ENCODE data around the gene RIPPLY2.
A peak's percentile ranks its signal among the peaks of the same experiment; 100 is the strongest.

RIPPLY2 gene

DNA sequence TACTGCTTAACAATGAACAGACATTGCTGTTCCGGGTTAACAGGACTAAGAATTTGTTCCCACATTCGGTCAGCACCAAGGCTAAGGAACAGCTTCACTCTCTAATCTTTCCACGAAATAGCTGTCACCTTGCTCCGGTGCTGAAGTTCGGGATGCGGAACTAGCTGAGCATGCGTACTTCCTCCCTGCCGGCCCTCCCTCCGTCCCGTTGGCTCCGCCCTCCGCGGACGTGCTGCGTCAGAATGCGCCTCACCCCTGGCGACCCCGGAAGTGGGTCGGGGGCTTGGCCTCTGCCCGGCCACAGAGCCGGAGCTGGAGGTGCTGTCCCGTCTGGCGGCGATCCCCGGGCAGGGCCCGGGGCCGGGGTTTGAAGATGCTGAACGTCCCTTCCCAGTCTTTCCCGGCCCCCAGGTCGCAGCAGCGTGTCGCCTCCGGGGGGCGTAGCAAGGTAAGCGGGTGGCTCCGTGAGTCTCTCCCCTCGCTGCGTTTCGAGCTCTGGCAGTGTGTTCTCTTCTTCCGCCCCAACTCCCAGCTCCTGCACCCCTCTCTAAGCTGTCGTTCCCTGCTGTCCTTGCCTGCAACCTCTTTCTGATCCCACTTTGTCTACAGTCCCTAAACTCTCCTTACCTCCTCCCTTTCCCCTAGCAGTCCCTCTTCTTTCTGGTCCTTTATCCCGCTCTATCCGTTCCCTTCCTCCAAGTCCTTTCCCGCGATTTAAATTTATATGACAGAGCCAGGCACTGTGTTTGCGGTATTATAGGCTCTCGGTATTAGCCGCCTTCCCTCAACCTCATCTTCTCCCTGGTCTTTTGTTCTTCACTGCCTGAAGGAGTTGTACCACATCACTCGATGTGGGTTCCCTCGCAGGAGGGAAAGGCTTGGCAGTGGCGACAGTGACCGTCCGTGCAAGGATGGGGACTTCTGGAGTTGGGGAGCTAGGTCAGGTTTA is 6.5 kb downstream of the RIPPLY2 start, which contains the start of gene CYB5R4:
CYB5R4 (plus strand) TSS at position 280 of the 949 bp plus-strand sequence; CDS start at position 374, 94 bp downstream.
- peak; percentile 95 for DNase-seq (ENCODE audit: extremely low read depth, low read depth)
- TF ChIP-seq, protein P1, sequence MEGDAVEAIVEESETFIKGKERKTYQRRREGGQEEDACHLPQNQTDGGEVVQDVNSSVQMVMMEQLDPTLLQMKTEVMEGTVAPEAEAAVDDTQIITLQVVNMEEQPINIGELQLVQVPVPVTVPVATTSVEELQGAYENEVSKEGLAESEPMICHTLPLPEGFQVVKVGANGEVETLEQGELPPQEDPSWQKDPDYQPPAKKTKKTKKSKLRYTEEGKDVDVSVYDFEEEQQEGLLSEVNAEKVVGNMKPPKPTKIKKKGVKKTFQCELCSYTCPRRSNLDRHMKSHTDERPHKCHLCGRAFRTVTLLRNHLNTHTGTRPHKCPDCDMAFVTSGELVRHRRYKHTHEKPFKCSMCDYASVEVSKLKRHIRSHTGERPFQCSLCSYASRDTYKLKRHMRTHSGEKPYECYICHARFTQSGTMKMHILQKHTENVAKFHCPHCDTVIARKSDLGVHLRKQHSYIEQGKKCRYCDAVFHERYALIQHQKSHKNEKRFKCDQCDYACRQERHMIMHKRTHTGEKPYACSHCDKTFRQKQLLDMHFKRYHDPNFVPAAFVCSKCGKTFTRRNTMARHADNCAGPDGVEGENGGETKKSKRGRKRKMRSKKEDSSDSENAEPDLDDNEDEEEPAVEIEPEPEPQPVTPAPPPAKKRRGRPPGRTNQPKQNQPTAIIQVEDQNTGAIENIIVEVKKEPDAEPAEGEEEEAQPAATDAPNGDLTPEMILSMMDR (IDR thresholded peaks at IDR 0.05; ENCODE audit: low read depth, low read length, missing control alignments) = peak; percentile 49
- H3K4me3 ChIP-seq (replicated peaks; ENCODE audit: low read depth, low read length) = peak within 1 kb of the TSS; percentile 87

DNA sequence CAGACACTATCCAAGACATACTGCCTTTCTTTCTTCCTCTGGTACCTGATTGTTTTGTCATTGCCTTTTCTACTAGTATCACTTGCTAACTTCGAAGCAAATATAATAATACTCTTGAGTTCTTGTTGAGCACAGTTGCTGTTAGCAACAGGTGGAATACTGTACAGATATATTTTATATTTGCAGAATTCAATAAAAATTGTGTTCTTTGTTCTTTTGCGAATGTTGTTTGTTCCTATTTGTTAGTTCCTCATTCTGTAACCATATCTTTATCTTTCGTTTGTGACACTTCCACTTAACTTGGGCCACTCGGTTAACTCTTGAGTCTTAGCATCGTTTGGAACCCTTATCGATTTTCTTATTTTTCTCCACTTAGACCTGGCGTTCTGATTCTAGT is 7.2 kb downstream of the RIPPLY2 start:
- peak overlapping the region; percentile 87 for H3K4me3 ChIP-seq (replicated peaks; ENCODE audit: low read depth, low read length)
- TF ChIP-seq, protein P1 (IDR thresholded peaks at IDR 0.05; ENCODE audit: low read depth, low read length, missing control alignments) = no peak
- no peak for DNase-seq (ENCODE audit: extremely low read depth, low read depth)

DNA sequence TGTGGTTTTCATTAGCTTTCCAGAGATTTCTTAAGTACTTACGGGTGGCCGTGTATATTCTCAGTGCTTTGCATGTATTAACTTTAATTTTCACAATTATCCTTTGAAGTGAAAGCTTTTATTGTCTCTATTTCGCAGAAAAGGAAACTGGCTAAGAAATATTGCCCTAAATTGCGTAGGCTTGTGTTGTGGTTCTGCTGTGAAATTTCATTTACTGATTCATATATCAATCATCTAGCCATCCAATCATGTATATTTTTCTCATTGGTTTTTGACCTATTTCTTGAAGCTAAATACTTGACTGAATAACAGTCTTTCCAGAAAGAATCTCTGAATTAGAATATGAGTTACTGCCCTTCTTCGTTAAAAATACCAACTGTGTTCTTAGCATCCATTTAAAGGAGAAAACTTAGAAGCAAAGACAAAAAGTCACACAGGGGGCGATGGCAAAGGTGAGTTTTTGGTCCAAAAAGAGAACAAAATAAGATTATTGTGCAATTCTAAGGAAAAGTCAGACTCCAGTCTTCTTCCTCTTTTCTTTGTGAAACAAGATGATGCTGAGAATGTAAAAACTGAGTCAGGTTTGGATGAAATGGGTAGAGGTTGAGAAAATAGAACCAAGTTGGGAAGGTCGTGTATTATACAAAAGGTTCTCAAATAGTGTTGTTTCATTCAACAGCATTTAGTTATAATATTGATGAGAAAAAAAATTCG is 7.8 kb downstream of the RIPPLY2 start:
- TF ChIP-seq, protein P1 (IDR thresholded peaks at IDR 0.05; ENCODE audit: low read depth, low read length, missing control alignments) = no peak
- peak overlapping the region; percentile 87 for H3K4me3 ChIP-seq (replicated peaks; ENCODE audit: low read depth, low read length)
- no peak for DNase-seq (ENCODE audit: extremely low read depth, low read depth)

DNA sequence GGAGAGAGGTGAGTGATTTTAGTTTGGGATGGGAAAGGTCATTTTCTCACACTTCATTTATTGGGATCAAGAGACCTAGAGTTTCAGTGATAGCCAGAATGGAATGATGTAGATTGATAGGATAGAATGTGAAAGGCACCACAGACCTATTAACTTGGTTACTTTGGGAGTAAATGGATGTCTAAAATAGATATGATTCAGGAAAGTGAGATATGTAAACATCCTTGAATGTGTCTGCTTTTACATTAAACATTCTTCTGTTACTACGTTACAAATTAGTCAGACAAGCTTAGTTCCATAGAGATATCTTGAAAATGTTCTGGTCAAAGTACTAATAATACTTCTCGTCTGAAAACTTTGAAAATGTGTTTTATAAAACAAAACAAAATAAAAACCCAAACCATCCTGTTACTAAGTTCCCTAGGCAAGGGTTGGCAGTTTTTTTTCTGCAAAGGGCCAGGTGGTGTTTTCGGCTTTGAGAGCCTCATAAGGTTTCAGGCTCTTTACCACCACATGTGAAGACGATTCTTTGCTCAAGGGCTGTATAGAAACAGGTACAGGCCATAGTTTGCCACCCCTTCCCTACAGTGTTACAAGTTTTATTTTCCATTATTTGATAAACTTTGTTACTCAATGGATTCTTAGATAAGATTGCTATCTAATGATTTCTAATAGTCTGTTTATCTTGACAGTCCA is 9.8 kb downstream of the RIPPLY2 start:
- no peak overlapping the region for H3K4me3 ChIP-seq (replicated peaks; ENCODE audit: low read depth, low read length)
- TF ChIP-seq, protein P1 (IDR thresholded peaks at IDR 0.05; ENCODE audit: low read depth, low read length, missing control alignments) = no peak
- no peak for DNase-seq (ENCODE audit: extremely low read depth, low read depth)

DNA sequence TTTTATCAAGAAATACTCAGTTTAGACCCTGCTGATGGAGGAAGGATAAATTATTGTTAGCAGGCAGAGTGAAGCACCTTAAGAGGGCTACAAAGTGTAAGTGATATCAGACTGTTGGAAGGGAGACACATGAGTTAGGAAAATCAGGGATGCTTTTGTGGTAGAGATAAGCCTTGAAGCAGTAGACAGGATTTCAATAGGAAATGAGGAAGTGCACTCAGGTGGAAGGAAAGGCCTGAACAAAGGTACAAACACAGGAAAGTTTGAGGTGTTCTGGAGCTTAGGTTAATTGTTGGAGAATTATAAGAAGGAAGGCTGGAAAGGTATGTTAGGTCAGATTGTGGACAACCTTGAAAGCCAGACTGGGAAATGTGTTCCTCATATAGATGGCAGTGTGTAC is 13.9 kb downstream of the RIPPLY2 start:
- TF ChIP-seq, protein P1 (IDR thresholded peaks at IDR 0.05; ENCODE audit: low read depth, low read length, missing control alignments) = no peak
- no peak overlapping the region for H3K4me3 ChIP-seq (replicated peaks; ENCODE audit: low read depth, low read length)
- DNase-seq (ENCODE audit: extremely low read depth, low read depth) = no peak

DNA sequence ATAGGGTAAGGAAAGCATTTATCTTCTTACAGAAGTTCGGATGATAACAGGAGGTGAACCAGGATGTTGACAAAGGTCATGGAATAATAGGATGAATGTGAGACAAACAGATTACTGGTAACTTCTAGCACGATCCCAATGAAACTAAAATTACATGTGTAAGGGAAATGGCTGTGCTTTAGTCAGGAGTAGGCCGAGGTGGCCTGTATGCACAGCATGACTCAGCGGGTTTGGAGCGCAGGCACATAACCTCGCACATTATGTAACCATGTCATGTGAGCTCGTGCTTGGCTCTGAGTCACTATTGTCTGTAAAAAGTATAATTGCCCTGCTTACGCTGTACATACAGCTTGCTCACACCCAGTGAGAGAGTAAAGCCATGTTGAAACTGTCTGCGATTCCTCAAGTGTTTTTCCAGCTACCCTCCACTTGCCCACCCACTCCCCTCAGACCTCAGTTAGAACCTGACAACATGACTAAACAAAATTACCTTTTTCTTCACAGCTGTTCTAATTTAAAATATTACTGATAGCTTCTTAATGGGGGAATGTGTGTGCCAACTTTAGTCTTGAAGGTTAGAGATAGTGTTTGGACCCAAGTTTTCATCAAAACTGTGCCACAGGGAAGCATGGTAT is 14.5 kb downstream of the RIPPLY2 start:
- no peak overlapping the region for H3K4me3 ChIP-seq (replicated peaks; ENCODE audit: low read depth, low read length)
- peak; percentile 83 for DNase-seq (ENCODE audit: extremely low read depth, low read depth)
- TF ChIP-seq, protein P1 (IDR thresholded peaks at IDR 0.05; ENCODE audit: low read depth, low read length, missing control alignments) = no peak

Data from HFF-Myc (cell line).